ENCODE results near the gene CDIP1. TPM values are rescaled to one million over a fixed set of nuclear protein-coding genes. Genes with fewer than 3 reads are reported as not detected.

Gene CDIP1
- total and polyA plus RNA-seq, 2 of the 8 experiments (the other 6 are each of a cell fraction or from before 2014, with no cell fraction given) = 56.6 to 76.3 TPM

DNA sequence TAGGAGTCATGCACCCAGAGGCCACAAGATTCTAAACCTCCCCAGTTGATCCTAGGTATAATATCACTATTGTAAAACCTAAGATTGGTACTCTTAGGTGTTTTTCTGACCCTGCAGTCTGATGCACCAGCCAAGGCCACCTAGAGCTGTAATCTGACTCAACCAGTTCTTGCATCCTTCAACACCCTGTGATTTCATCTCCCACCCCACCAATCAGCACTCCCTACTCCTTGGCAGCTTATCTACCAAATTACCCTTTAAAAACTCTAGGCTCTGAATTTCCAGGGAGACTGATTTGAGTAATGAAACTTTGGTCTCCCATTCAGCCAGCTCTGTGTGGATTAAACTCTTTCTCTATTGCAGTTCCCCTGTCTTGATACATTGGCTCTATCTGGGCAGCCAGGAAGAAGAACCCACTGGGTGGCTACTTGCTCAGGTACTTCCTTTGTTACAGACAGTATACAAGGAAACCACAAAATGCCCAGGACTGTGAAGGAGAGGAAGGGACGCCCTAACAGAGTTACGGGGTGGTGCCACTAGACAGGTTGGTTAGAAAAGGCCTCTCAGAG is 1.2 kb upstream of the CDIP1 start (continued):
- TF ChIP-seq CHD7 (IDR thresholded peaks at IDR 0.05; ENCODE audit: insufficient replicate concordance, low read length) = no peak
- TF ChIP-seq POLR2A (IDR thresholded peaks at IDR 0.05; ENCODE audit: control extremely low read depth in 1 of 2, low read depth in 2 of 2, low read length in 2 of 2) = no peak
- TF ChIP-seq RFX5 (IDR thresholded peaks at IDR 0.05; ENCODE audit: borderline replicate concordance, low read depth, low read length) = no peak

Data from H1 (cell line).